ENCODE results near the gene MX2.
"Not testable (repeated sequence)": the region's sequence is repeated elsewhere in the genome, so short reads cannot be mapped to it uniquely, and the experiment has no call there.

MX2 gene

GRCh38 chr21:41361786-41362604 is at the start of gene MX2:
TSS of gene MX2 (plus strand) at chr21:41362027. CDS start at chr21:41376907, 14,880 bp downstream.
- DNase-seq (ENCODE audit: extremely low read depth, low read depth): peak; percentile 62
- TF ChIP-seq CTCF (IDR thresholded peaks at IDR 0.05; ENCODE audit: low read depth, low read length): no peak

GRCh38 chr21:41313285-41314164 is 48.3 kb upstream of the MX2 start:
- DNase-seq (ENCODE audit: extremely low read depth, low read depth): not testable (repeated sequence)

- DNase-seq (ENCODE audit: extremely low read depth, low read depth): no peak
- no peak for TF ChIP-seq CTCF (IDR thresholded peaks at IDR 0.05; ENCODE audit: low read depth, low read length)
Observed at GRCh38 chr21:41315726-41316125, 46.1 kb upstream of the MX2 start.

GRCh38 chr21:41316200-41317062 is 45.4 kb upstream of the MX2 start, which contains the start of gene FAM3B:
TSS of gene FAM3B (plus strand) at chr21:41316801. CDS start at chr21:41316880, 79 bp downstream.
- no peak for DNase-seq (ENCODE audit: extremely low read depth, low read depth)
- no peak for TF ChIP-seq CTCF (IDR thresholded peaks at IDR 0.05; ENCODE audit: low read depth, low read length)

- DNase-seq (ENCODE audit: extremely low read depth, low read depth): no peak
- TF ChIP-seq CTCF (IDR thresholded peaks at IDR 0.05; ENCODE audit: low read depth, low read length): no peak
Observed at GRCh38 chr21:41317063-41317392, 44.8 kb upstream of the MX2 start.

GRCh38 chr21:41317458-41317857 is 44.4 kb upstream of the MX2 start:
- no peak for DNase-seq (ENCODE audit: extremely low read depth, low read depth)

More at GRCh38 chr21:41317458-41317857, 44.4 kb upstream of the MX2 start:
- no peak for TF ChIP-seq CTCF (IDR thresholded peaks at IDR 0.05; ENCODE audit: low read depth, low read length)

All from AG09319 (cell line).